Trophoblast cell (in vitro differentiated cells and primary cell): Measurements from ENCODE around the gene FLT3.

ENCODE experiments used
- DNase-seq, 2 donors: peaks; one replicate each; pipeline ENCODE4 v3.0.0-alpha.2; 2016
- H2AFZ ChIP-seq: 2 replicates; pipeline ENCODE4 v1.6.1; 2013; ENCODE audit warnings: low read length, moderate library complexity, mild to moderate bottlenecking; ENCODE audit not compliant: insufficient read depth, poor library complexity
- H2AK5ac ChIP-seq: 2 replicates; pipeline ENCODE4 v1.6.1; 2013; ENCODE audit warnings: mild to moderate bottlenecking, low read length
- H2BK120ac ChIP-seq: 2 replicates; pipeline ENCODE4 v1.6.1; 2013; ENCODE audit warnings: low read length, mild to moderate bottlenecking, moderate library complexity; ENCODE audit not compliant: insufficient read depth, poor library complexity
- H2BK12ac ChIP-seq: 2 replicates; pipeline ENCODE4 v1.6.1; 2013; ENCODE audit warnings: mild to moderate bottlenecking, low read length, moderate library complexity
- H2BK5ac ChIP-seq: 2 replicates; pipeline ENCODE4 v1.6.1; 2013; ENCODE audit warnings: low read length, low read depth, moderate library complexity, mild to moderate bottlenecking; ENCODE audit not compliant: poor library complexity
- H3K14ac ChIP-seq: 2 replicates; pipeline ENCODE4 v1.6.1; 2013; ENCODE audit warnings: mild to moderate bottlenecking, low read length
- H3K18ac ChIP-seq: 2 replicates; pipeline ENCODE4 v1.6.1; 2013; ENCODE audit warnings: mild to moderate bottlenecking, low read length
- H3K23ac ChIP-seq: 2 replicates; pipeline ENCODE4 v1.6.1; 2013; ENCODE audit warnings: low read length
- H3K27ac ChIP-seq: 2 replicates; pipeline ENCODE4 v1.5.1; 2013; ENCODE audit warnings: low read depth, mild to moderate bottlenecking, inconsistent platforms, low read length, moderate library complexity
- H3K27me3 ChIP-seq: 2 replicates; pipeline ENCODE4 v1.6.1; 2013; ENCODE audit warnings: inconsistent platforms, mild to moderate bottlenecking, low read length, moderate library complexity; ENCODE audit not compliant: insufficient read depth
- H3K36me3 ChIP-seq, 2 experiments: 1 replicate in 1 of 2; 2 replicates in 1 of 2; pipeline ENCODE4 v1.6.1; 2013; ENCODE audit warnings: low read length in 2 of 2, mild to moderate bottlenecking in 2 of 2, moderate library complexity in 1 of 2; ENCODE audit not compliant: insufficient read depth in 2 of 2, control insufficient read depth in 1 of 2
- H3K4ac ChIP-seq: 2 replicates; pipeline ENCODE4 v1.6.1; 2013; ENCODE audit warnings: low read depth, mild to moderate bottlenecking, low read length, moderate library complexity
- H3K4me1 ChIP-seq, 2 experiments: 1 replicate in 1 of 2; 2 replicates in 1 of 2; pipeline ENCODE4 v1.6.1; 2013; ENCODE audit warnings: low read length in 2 of 2, mild to moderate bottlenecking in 2 of 2, moderate library complexity in 1 of 2; ENCODE audit not compliant: insufficient read depth in 2 of 2, control insufficient read depth in 1 of 2
- H3K4me2 ChIP-seq: 2 replicates; pipeline ENCODE4 v1.6.1; 2013; ENCODE audit warnings: inconsistent platforms, mild to moderate bottlenecking, low read length, moderate library complexity
- H3K4me3 ChIP-seq: 2 replicates; pipeline ENCODE4 v1.5.1; 2013; ENCODE audit warnings: mild to moderate bottlenecking, low read depth, low read length, inconsistent platforms
- H3K79me1 ChIP-seq: one replicate; pipeline ENCODE4 v1.6.1; 2013; ENCODE audit warnings: low read length
- H3K79me2 ChIP-seq: 2 replicates; pipeline ENCODE4 v1.6.1; 2013; ENCODE audit warnings: low read length, mild to moderate bottlenecking; ENCODE audit not compliant: control insufficient read depth, insufficient read depth, poor library complexity
- H3K9ac ChIP-seq: 2 replicates; pipeline ENCODE4 v1.6.1; 2013; ENCODE audit warnings: mild to moderate bottlenecking, low read length
- H3K9me3 ChIP-seq: 2 replicates; pipeline ENCODE4 v1.6.1; 2013; ENCODE audit warnings: low read depth, mild to moderate bottlenecking, control low read depth, inconsistent platforms, low read length; ENCODE audit not compliant: insufficient read depth
- H4K12ac ChIP-seq: 2 replicates; pipeline ENCODE4 v1.6.1; 2013; ENCODE audit warnings: low read depth, mild to moderate bottlenecking, low read length, moderate library complexity
- H4K8ac ChIP-seq: 2 replicates; pipeline ENCODE4 v1.6.1; 2013; ENCODE audit warnings: low read depth, mild to moderate bottlenecking, low read length, moderate library complexity
- H4K91ac ChIP-seq: one replicate; pipeline ENCODE4 v1.6.1; 2013; ENCODE audit warnings: low read depth, mild to moderate bottlenecking, low read length, moderate library complexity
- WGBS: extraction: QIAGEN DNeasy Blood & Tissue Kit; methylation state at CpG from one replicate; pipeline ENCODE4 v1.1.7; 2013; ENCODE audit warnings: missing lambda C conversion rate; ENCODE audit not compliant: insufficient read length, insufficient coverage; ENCODE audit errors: extremely low coverage; 5-methylcytosine and 5-hydroxymethylcytosine counted together

FLT3 gene

DNA sequence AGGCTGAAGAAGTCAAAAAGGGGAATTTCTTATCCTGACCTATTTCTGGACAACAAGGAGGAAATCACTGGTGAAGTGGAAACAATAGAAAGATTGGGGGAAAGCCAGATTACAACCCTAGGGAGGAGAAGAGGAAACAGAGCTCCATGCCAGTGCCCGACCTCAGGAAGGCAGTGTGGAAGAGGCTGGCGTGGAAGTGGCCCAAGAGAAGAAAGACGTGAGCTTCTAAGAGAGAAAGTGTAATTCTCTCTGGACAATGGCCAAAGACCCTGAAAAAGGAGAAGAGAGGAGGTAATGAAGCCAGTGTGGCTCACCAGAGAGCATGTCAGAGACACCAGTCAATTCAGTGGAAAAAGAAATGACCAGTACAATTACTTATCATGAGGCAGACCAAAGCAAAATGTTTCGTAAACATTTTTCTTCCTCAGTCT, 59.3 kb downstream of the FLT3 start:
- no CpG with 5 or more reads among the region's 4 CpGs for WGBS

DNA sequence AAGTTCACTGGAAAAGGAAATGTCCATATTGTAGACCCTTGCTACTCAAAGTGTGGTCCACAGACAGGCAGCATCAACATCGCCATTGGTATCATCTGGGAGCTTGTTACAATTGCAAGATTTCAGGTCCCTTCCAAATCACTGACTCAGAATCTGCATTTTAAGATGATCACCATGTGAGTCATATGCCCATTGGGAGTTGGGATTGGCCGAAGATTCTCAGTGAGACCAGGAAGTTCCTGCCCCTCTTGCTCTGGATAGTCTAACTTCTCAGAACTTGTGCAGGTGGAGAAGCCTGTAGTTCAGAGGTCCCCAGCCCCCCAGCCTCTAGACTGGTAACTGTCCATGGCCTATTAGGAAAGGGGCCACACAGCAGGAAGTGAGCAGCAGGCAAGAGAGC, 63.0 kb downstream of the FLT3 start:
- WGBS, result no CpG with 5 or more reads among the region's 2 CpGs
- H3K36me3 ChIP-seq, result no peaks in the 10 kb centered on the region
- H4K8ac ChIP-seq, result no peak overlapping the region

More for the DNA sequence above, 59.3 kb downstream of the FLT3 start:
- H4K91ac ChIP-seq, result no peak overlapping the region
- no peaks in the 10 kb centered on the region for H3K4me1 ChIP-seq
- H2AFZ ChIP-seq, result no peak overlapping the region
- no peak overlapping the region for H4K8ac ChIP-seq
- no peak overlapping the region for H3K14ac ChIP-seq
- H3K9me3 ChIP-seq, result no peaks in the 10 kb centered on the region
- no peak overlapping the region for H3K4ac ChIP-seq
- no peak overlapping the region for H3K9ac ChIP-seq
- no peak for DNase-seq
- no peaks in the 10 kb centered on the region for H3K79me2 ChIP-seq
- no peak overlapping the region for H3K18ac ChIP-seq
- no peaks in the 10 kb centered on the region for H3K79me1 ChIP-seq
- H2BK120ac ChIP-seq, result no peak overlapping the region
- H2AK5ac ChIP-seq, result no peak overlapping the region
- no peak overlapping the region for H3K4me2 ChIP-seq
- no peaks in the 10 kb centered on the region for H3K36me3 ChIP-seq
- no peak overlapping the region for H2BK12ac ChIP-seq
- no peak overlapping the region for H2BK5ac ChIP-seq
- no peak overlapping the region for H3K23ac ChIP-seq
- H3K27ac ChIP-seq, result no peak overlapping the region
- H3K27me3 ChIP-seq, result no peaks in the 10 kb centered on the region
- H4K12ac ChIP-seq, result no peak overlapping the region
- H3K4me3 ChIP-seq, result no peak overlapping the region

DNA sequence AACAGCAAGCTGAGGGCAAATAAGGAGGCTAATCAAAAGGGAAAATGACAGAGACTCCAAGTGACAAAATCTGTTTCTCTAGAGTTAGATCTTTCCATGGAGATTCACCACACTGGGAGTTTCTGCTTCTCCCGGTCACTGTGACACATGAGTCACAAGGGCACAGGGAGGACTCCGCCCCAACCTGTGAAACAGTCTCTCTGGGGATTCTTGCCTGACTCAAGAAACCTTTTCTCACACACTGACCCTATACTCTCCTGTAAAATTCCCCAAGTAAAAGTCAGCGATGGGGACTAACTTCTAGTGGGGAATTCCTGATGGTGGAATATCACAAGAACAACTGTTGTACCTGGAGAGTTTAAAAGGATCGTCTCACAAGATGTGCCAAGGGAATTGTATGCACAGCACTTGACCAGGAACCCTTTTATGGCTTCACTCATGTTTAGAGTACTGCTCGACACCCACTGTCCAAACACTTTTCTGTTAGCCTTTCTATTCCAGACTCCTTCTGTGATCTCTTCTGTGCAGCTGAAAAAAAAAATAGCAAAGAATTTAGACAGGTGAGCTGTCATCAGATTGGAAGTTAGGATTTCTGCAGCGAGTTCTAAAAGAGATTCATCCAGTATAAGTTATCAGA, 65.1 kb downstream of the FLT3 start:
- no peak overlapping the region for H2AK5ac ChIP-seq
- no peak overlapping the region for H3K14ac ChIP-seq
- H3K79me1 ChIP-seq, result no peaks in the 10 kb centered on the region
- H4K12ac ChIP-seq, result no peak overlapping the region
- no peak overlapping the region for H3K23ac ChIP-seq
- H3K27ac ChIP-seq, result no peak overlapping the region
- no peaks in the 10 kb centered on the region for H3K4me1 ChIP-seq
- H3K4ac ChIP-seq, result no peak overlapping the region
- no peak overlapping the region for H2BK120ac ChIP-seq
- no peak overlapping the region for H3K18ac ChIP-seq
- no peaks in the 10 kb centered on the region for H3K27me3 ChIP-seq
- no peaks in the 10 kb centered on the region for H3K79me2 ChIP-seq
- H3K4me3 ChIP-seq, result no peak overlapping the region
- peak; percentile 19 to 27 for DNase-seq
- no peak overlapping the region for H2AFZ ChIP-seq
- H4K91ac ChIP-seq, result no peak overlapping the region
- H2BK12ac ChIP-seq, result no peak overlapping the region
- H3K36me3 ChIP-seq, result no peaks in the 10 kb centered on the region
- H2BK5ac ChIP-seq, result no peak overlapping the region
- no peak overlapping the region for H4K8ac ChIP-seq
- no peaks in the 10 kb centered on the region for H3K9me3 ChIP-seq
- no peak overlapping the region for H3K9ac ChIP-seq
- no CpG with 5 or more reads among the region's 6 CpGs for WGBS
- H3K4me2 ChIP-seq, result no peak overlapping the region

More for the DNA sequence above, 63.0 kb downstream of the FLT3 start:
- H3K4ac ChIP-seq, result no peak overlapping the region
- no peak overlapping the region for H2AFZ ChIP-seq
- no peak overlapping the region for H4K91ac ChIP-seq
- no peaks in the 10 kb centered on the region for H3K9me3 ChIP-seq
- no peak overlapping the region for H2BK120ac ChIP-seq
- no peak overlapping the region for H3K4me2 ChIP-seq
- H4K12ac ChIP-seq, result no peak overlapping the region
- H3K9ac ChIP-seq, result no peak overlapping the region
- no peak overlapping the region for H2BK5ac ChIP-seq
- no peaks in the 10 kb centered on the region for H3K79me2 ChIP-seq
- H3K27ac ChIP-seq, result no peak overlapping the region
- no peak overlapping the region for H3K4me3 ChIP-seq
- no peaks in the 10 kb centered on the region for H3K79me1 ChIP-seq
- no peaks in the 10 kb centered on the region for H3K27me3 ChIP-seq
- no peak overlapping the region for H3K14ac ChIP-seq
- DNase-seq, result no peak
- H2BK12ac ChIP-seq, result no peak overlapping the region
- no peak overlapping the region for H3K18ac ChIP-seq
- H3K4me1 ChIP-seq, result no peaks in the 10 kb centered on the region
- no peak overlapping the region for H3K23ac ChIP-seq
- no peak overlapping the region for H2AK5ac ChIP-seq

DNA sequence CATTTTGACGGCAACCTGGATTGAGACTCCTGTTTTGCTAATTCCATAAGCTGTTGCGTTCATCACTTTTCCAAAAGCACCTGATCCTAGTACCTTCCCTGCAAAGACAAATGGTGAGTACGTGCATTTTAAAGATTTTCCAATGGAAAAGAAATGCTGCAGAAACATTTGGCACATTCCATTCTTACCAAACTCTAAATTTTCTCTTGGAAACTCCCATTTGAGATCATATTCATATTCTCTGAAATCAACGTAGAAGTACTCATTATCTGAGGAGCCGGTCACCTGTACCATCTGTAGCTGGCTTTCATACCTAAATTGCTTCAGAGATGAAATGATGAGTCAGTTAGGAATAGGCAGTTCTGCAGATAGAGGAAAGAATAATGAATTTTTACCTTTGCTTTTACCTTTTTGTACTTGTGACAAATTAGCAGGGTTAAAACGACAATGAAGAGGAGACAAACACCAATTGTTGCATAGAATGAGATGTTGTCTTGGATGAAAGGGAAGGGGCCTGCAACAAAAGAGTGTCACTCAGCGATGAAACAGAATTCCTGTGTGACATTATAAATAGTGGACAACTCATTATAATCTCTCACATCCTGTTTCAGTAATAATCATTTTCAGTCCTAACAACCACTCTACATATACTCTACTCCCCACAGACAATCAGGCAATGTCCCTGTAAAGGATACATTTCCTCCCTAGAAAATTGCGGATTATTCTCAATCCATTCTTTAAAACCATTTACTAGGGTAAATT, 66.3 kb downstream of the FLT3 start:
- H2AFZ ChIP-seq, result no peak overlapping the region
- DNase-seq, result no peak
- H3K9me3 ChIP-seq, result no peaks in the 10 kb centered on the region
- no peaks in the 10 kb centered on the region for H3K79me2 ChIP-seq
- H3K9ac ChIP-seq, result no peak overlapping the region
- no peak overlapping the region for H3K27ac ChIP-seq
- no CpG with 5 or more reads among the region's 8 CpGs for WGBS
- no peak overlapping the region for H2BK12ac ChIP-seq
- H3K23ac ChIP-seq, result no peak overlapping the region
- H2AK5ac ChIP-seq, result no peak overlapping the region
- no peak overlapping the region for H4K91ac ChIP-seq
- H2BK120ac ChIP-seq, result no peak overlapping the region
- H3K18ac ChIP-seq, result no peak overlapping the region
- H3K4me3 ChIP-seq, result no peak overlapping the region
- no peak overlapping the region for H4K8ac ChIP-seq
- no peaks in the 10 kb centered on the region for H3K79me1 ChIP-seq
- no peaks in the 10 kb centered on the region for H3K27me3 ChIP-seq
- H3K4me2 ChIP-seq, result no peak overlapping the region
- no peaks in the 10 kb centered on the region for H3K36me3 ChIP-seq
- no peak overlapping the region for H2BK5ac ChIP-seq
- no peaks in the 10 kb centered on the region for H3K4me1 ChIP-seq
- no peak overlapping the region for H3K4ac ChIP-seq
- H4K12ac ChIP-seq, result no peak overlapping the region
- H3K14ac ChIP-seq, result no peak overlapping the region
